Gastrocnemius medialis (tissue), 4 donors: ENCODE data around the gene OR6C76.
"Not testable (repeated sequence)": the region's sequence is repeated elsewhere in the genome, so short reads cannot be mapped to it uniquely, and the experiment has no call there.

Experiments used
- POLR2A ChIP-seq, 2 donors: fragments of 450-650 bp; IDR thresholded peaks; one replicate each; pipeline ENCODE4 v1.6.1; 2017; ENCODE audit warnings: antibody characterized with exemption in 2 of 2, mild to moderate bottlenecking in 2 of 2, moderate library complexity in 2 of 2
- TF ChIP-seq, protein P1 (sequence below), 5 experiments: fragments of 450-650 bp in 3 of 5; fragments of 200-600 bp in 2 of 5; sonication (generic) in 2 of 5; IDR thresholded peaks in 4 of 5; conservative IDR thresholded peaks in 1 of 5; 1 replicate in 4 of 5; 2 replicates in 1 of 5; pipeline ENCODE4 v1.5.1; 2016 to 2019; ENCODE audit warnings: antibody characterized with exemption in 5 of 5, mild to moderate bottlenecking in 3 of 5, moderate library complexity in 3 of 5

DNA sequence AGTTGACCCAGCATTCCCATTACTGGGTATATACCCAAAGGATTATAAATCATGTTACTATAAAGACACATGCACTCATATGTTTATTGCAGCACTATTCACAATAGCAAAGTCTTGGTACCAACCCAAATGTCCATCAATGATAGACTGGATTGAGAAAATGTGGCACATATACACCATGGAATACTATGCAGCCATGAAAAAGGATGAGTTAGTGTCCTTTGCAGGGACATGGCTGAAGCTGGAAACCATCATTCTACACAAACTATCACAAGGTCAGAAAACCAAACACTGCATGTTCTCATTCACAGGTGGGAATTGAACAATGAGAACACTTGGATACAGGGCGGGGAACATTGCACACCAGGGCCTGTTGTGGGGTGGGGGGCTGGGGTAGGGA is 38.9 kb downstream of the OR6C76 start:
- not testable (repeated sequence) for TF ChIP-seq POLR2A (IDR thresholded peaks at IDR 0.05)
- TF ChIP-seq, protein P1, sequence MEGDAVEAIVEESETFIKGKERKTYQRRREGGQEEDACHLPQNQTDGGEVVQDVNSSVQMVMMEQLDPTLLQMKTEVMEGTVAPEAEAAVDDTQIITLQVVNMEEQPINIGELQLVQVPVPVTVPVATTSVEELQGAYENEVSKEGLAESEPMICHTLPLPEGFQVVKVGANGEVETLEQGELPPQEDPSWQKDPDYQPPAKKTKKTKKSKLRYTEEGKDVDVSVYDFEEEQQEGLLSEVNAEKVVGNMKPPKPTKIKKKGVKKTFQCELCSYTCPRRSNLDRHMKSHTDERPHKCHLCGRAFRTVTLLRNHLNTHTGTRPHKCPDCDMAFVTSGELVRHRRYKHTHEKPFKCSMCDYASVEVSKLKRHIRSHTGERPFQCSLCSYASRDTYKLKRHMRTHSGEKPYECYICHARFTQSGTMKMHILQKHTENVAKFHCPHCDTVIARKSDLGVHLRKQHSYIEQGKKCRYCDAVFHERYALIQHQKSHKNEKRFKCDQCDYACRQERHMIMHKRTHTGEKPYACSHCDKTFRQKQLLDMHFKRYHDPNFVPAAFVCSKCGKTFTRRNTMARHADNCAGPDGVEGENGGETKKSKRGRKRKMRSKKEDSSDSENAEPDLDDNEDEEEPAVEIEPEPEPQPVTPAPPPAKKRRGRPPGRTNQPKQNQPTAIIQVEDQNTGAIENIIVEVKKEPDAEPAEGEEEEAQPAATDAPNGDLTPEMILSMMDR (IDR thresholded peaks at IDR 0.05 in 4 of 5, conservative IDR thresholded peaks at IDR 0.05 in 1 of 5), result not testable (repeated sequence)
